Cardiac fibroblast (primary cell): ENCODE data around the gene CYB5RL.
"Not testable (repeated sequence)": the region's sequence is repeated elsewhere in the genome, so short reads cannot be mapped to it uniquely, and the experiment has no call there.

Source experiments
- DNase-seq, 2 donors: peaks; one replicate each; pipeline versions ENCODE4 v3.0.0 to v3.0.0-alpha.2; 2010; ENCODE audit warnings: low read depth in 2 of 2
- H3K4me3 ChIP-seq, 2 donors: replicated peaks in 1 of 2; 1 replicate in 1 of 2; 2 replicates in 1 of 2; pipeline ENCODE4 v1.5.1; 2011; ENCODE audit warnings: low read depth in 2 of 2, low read length in 2 of 2, mild to moderate bottlenecking in 2 of 2, moderate library complexity in 1 of 2
- TF ChIP-seq, protein P1 (sequence below): IDR thresholded peaks from one replicate; pipeline ENCODE4 v1.5.1; 2011; ENCODE audit warnings: low read depth, mild to moderate bottlenecking, low read length, inconsistent platforms

Gene CYB5RL

DNA sequence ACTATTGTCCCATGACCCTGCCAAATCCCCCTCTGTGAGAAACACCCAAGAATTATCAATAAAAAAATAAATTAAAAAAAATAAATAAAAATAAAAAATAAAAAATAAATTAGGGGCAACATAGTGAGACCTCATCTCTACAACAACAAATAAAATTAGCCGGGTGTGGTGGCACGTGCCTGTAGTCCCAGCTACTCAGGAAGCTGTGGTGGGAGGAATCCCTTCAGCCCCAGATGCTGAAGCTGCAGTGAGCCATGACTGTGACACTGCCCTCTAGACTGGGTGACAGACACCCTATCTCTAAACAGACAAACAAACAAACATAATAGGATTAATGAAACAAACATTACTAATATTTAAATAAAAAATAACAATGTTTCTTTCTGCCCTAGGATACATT is 34.5 kb upstream of the CYB5RL start:
- DNase-seq = no peak
- H3K4me3 ChIP-seq = no peak overlapping the region
- TF ChIP-seq, protein P1, sequence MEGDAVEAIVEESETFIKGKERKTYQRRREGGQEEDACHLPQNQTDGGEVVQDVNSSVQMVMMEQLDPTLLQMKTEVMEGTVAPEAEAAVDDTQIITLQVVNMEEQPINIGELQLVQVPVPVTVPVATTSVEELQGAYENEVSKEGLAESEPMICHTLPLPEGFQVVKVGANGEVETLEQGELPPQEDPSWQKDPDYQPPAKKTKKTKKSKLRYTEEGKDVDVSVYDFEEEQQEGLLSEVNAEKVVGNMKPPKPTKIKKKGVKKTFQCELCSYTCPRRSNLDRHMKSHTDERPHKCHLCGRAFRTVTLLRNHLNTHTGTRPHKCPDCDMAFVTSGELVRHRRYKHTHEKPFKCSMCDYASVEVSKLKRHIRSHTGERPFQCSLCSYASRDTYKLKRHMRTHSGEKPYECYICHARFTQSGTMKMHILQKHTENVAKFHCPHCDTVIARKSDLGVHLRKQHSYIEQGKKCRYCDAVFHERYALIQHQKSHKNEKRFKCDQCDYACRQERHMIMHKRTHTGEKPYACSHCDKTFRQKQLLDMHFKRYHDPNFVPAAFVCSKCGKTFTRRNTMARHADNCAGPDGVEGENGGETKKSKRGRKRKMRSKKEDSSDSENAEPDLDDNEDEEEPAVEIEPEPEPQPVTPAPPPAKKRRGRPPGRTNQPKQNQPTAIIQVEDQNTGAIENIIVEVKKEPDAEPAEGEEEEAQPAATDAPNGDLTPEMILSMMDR = no peak

DNA sequence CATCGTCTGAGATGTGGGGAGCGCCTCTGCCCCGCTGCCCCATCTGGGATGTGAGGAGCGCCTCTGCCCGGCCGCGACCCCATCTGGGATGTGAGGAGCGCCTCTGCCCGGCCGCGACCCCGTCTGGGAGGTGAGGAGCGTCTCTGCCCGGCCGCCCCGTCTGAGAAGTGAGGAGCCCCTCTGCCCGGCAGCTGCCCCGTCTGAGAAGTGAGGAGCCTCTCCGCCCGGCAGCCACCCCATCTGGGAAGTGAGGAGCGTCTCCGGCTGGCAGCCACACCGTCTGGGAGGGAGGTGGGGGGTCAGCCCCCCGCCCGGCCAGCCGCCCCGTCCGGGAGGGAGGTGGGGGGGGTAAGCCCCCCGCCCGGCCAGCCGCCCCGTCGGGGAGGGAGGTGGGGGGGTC is 33.4 kb upstream of the CYB5RL start:
- not testable (repeated sequence) for DNase-seq, H3K4me3 ChIP-seq

DNA sequence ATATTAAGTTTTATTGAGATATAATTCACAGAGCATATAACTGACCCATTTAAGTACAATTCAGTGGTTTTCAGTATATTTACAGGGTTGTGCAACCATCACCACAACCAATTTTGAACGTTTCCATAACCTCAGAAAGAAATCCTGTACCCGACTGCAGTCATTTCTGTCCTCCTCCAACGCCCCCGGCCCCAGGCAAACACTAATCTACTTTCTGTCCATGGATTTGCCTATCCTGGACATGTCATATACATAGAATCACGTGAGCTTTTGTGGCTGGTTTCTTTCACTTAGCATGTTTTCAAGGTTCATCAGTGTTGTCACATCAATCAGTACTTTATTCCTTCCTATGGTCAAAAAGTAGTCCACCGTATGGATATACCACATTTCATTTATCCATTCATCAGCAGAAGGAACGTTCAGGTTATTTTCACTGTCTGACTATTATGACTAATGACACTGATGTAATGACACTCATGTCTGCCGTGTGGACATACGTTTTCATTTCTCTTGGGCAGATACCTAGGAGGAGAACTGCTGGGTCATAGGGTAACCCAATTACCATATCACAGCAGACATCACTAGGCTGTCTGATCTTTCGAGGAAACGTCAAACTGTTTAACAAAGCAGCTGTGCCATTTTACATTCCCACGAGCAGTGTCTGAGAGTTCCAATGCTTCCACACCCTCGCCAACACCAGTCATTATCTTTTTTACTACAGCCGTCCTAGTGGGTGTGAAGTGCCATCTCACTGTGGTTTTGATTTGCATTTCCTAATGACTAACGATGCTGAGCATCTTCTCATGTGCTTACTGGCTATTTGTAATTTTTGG is 30.9 kb upstream of the CYB5RL start:
- TF ChIP-seq, protein P1 = no peak
- no peak for DNase-seq
- H3K4me3 ChIP-seq = no peak overlapping the region

DNA sequence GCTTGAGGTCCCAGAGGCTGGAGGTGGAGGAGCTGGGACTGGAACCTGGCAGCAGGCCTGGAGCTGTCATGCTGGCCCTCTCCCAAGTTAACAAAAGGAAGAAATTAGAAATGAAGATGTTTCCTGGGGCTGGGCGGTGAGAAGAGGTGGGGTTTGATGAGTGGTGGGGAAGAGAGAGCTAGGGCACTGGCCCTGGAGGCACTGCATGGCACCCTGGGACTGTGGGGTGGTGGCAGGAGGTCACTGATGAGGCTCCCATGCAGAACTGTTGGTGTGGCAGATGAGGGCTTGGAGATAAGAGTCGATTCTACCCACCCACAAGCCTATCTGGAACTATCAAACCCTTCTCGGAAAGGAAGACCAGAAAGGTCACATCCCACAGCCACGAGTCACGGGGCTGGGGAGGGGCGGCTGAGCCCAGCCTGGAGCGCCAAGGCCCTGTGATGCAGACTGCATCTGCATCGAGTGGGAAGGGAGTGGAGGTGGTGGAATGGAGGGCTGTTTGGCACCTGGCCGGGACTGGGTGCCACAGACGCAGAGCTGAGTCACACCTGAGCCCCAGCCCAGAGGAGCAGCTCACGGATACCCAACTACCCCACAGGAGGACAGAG is 29.6 kb upstream of the CYB5RL start:
- no peak overlapping the region for H3K4me3 ChIP-seq
- TF ChIP-seq, protein P1 = no peak
- DNase-seq = peak; percentile 31 to 54

DNA sequence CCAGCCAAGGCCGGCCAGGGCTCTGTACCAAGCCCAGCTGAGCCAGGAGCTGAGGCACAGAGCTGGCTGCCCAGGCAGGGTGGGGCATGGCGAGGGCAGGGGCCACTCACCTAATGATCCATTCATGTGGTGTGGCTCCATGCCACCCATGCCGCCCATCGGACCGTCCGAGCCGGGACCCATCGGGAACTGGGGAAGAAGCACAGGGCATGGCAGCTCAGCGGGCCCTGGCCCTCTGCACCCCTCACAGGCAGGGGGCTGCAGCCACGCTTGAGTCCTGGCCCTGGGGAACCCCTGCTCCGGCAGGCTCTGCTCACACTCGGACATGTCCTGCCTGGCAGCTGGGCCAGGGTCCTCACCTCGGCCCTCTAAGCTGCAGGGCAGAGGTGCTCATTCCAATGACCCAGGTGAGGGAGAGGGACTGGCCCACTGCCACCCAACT is 28.8 kb upstream of the CYB5RL start:
- TF ChIP-seq, protein P1 = no peak
- H3K4me3 ChIP-seq = no peak overlapping the region
- DNase-seq = no peak

DNA sequence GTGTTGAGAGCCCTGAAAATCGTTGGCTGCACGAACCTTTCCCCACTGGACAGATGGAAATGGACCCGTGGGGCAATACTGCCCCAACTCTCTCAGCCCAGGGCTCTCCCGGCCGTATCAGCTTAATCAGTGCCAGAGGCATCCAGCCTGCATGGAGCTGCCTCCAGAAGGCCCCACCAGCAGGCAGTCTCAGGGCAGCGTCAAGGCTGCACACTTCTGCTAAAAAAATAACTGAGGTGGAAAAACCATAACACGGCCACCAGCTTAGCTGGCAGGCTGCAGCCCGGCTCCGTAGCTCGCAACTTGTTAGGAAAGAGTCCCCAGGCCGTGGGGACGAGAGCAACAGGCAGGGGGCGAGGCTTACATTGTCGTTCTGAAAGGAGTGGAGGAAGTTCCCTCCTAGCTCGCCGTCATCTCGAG is 28.1 kb upstream of the CYB5RL start:
- TF ChIP-seq, protein P1 = no peak
- no peak overlapping the region for H3K4me3 ChIP-seq
- no peak for DNase-seq

DNA sequence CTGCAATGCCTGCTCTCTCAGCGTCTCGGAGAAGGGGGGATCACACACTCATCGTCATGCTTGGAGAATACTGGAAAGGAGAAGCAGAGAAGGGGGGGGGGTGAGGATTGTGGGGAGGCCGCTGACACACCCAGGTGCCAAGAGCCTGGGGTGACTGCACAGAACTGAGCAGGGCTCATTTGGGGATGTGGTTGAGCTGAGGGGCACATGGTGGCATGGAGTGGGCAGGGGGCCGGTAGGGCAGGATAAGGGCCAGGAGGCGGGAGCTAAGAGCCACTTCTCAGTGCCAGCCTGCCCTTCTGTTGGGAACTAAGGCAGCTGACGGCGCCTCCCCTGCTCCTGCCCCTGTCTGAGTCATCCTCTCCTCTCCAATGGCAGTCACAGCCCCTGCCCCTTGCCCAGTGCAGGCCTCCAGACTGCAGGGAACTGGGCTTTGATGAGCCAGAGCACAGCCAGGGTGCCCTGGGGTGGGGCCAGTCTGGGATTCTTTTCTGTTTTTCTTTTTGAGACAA is 27.3 kb upstream of the CYB5RL start:
- DNase-seq = peak; percentile 21 to 48
- TF ChIP-seq, protein P1 = no peak
- H3K4me3 ChIP-seq = no peak overlapping the region
